Ovary (tissue), 9 donors: ENCODE measurements around the gene DYRK2. TPM values are rescaled to one million over a fixed set of nuclear protein-coding genes. Genes with fewer than 3 reads are reported as not detected.

Source experiments
- DNase-seq, 5 donors: peaks; one replicate each; pipeline ENCODE4 v3.0.0-alpha.2; 2019 to 2020
- H3K27ac ChIP-seq, 2 donors: fragments of 200-600 bp; one replicate each; pipeline versions ENCODE4 v1.5.1 to v1.8.0; 2019 to 2022
- H3K27me3 ChIP-seq: fragments of 200-600 bp; one replicate; pipeline ENCODE4 v1.8.0; 2022
- H3K36me3 ChIP-seq: fragments of 200-600 bp; sonication (generic); one replicate; pipeline ENCODE4 v1.5.1; 2019
- H3K4me1 ChIP-seq: one replicate; pipeline ENCODE4 v1.8.1; 2013; ENCODE audit warnings: mild to moderate bottlenecking, moderate library complexity; ENCODE audit not compliant: insufficient read depth
- H3K4me3 ChIP-seq: fragments of 200-600 bp; sonication (generic); one replicate; pipeline ENCODE4 v1.5.1; 2017
- H3K9me3 ChIP-seq, 2 donors: fragments of 200-600 bp in 1 of 2; sonication (generic) in 1 of 2; one replicate each; pipeline versions ENCODE4 v1.5.1 to v1.8.1; 2013 to 2019; ENCODE audit warnings: mild to moderate bottlenecking in 1 of 2, moderate library complexity in 1 of 2
- CTCF ChIP-seq, 3 donors: fragments of 450-650 bp in 2 of 3; fragments of 200-600 bp in 1 of 3; IDR thresholded peaks; one replicate each; pipeline versions ENCODE4 v1.5.1 to v1.8.0; 2016 to 2022; ENCODE audit warnings: antibody characterized with exemption in 3 of 3, mild to moderate bottlenecking in 1 of 3
- EP300 ChIP-seq: sonication (generic); formaldehyde crosslinking; IDR thresholded peaks from one replicate; pipeline ENCODE4 v1.6.1; 2017; ENCODE audit warnings: antibody characterized with exemption
- POLR2A ChIP-seq: fragments of 450-650 bp; IDR thresholded peaks from one replicate; pipeline ENCODE4 v1.6.1; 2017; ENCODE audit warnings: antibody characterized with exemption, mild to moderate bottlenecking, moderate library complexity
- WGBS, 3 donors: extraction: QIAGEN DNeasy Blood & Tissue Kit in 1 of 3; methylation state at CpG; one replicate each; pipeline versions ENCODE4 v1.1.5 to v1.1.7; 2013 to 2017; 5-methylcytosine and 5-hydroxymethylcytosine counted together
- intact Hi-C, 4 donors: fragments of 100-400 bp; cut with DNase I; formaldehyde crosslinking; loops; one replicate each; pipeline versions ENCODE4 v1.11.0 to v1.15.1; 2022 to 2023
- polyA plus RNA-seq, 2 donors: library from polyadenylated mRNA; stranded (reverse); fragments of 200-250 nt in 1 of 2; fragments of 350-450 nt in 1 of 2; fragmentation: Illumina TruSeq in 1 of 2; extraction: RNeasy Lipid Tissue Mini Kit (QIAGEN cat#74804) in 1 of 2; gene quantifications; one replicate each; pipeline ENCODE4 v1.2.3, GENCODE V29; 2013 to 2014
- total RNA-seq, 7 donors: library from RNA; depleted of rRNA in 2 of 7; stranded (reverse); fragments of >200 nt in 2 of 7; fragmentation: NEBNext Ultra II Directional in 3 of 7; extraction: Animal tissue kit (Norgen Biotek cat#: 25700) in 3 of 7; gene quantifications; one replicate each; pipeline versions ENCODE4 v1.1.0 to v1.2.4, GENCODE V29; 2016 to 2023
- donor health status: DM: no; HTN: no; CAD: no; lungs with moderate emphysema.
- donor health status: DM: no; HTN: no; CAD: no.
- donor health status: Bipolar disorder and iron deficiency.
- donor health status: DM: yes; HTN: yes; CAD: no.
- donor health status: DM: no; HTN: no; CAD: no.
- donor health status: DM: yes; HTN: yes; CAD: no.

Gene DYRK2
- total and polyA plus RNA-seq, 9 donors = 7.4 to 23.6 (median 17.7) TPM

DNA sequence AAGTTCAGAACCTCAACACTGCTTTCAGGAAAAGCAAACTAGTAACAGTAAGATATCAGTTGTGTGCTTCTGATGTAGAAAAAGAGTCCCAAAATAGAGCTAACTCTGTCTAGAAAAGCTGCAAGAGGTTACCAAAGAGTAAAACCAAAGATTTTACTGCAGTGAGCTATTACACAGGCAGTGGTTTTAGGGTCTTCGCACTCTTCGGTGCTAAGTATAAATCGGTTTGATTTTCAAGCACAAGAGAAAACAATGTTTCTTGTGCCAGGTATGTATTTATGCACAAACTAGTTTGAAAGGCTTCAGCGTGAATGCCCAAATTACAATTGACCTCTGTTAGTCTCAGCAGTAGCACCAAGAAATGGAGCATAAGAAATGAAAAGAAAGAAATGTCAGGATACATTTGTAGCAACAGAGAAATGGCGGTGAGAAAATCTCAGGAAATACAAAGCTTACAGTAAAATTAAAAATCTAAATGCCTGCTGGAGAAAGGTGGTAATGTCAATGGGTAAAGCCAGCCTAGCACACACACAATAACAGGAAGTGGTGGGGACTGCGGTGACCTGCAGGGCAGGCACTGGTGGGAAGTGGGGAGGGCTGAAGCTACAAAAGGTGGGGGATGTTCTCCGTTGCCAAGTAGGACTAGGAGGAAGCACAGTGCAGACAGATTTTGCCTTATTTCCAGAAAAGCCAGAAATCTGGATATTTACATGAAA, 18.0 kb upstream of the DYRK2 start:
- Histone ChIP-seq H3K9me3 (no peaks in the 10 kb centered on the region), H3K4me1 (peaks cover 2% of the 10 kb centered on the region), H3K27ac (no peak overlapping the region), H3K27me3 (no peaks in the 10 kb centered on the region), H3K36me3 (no peaks in the 10 kb centered on the region), H3K4me3 (no peak overlapping the region)
- 44 to 49% (median 47%) methylated on average over 7 of the region's 7 CpGs for WGBS, 3 donors
- intact Hi-C loops = no loop called here
- DNase-seq = peak in 4 of 5 donors; percentile 16 to 36 (median 23)
- TF ChIP-seq CTCF (IDR thresholded peaks at IDR 0.05) (no peak), POLR2A (no peak), EP300 (no peak)

DNA sequence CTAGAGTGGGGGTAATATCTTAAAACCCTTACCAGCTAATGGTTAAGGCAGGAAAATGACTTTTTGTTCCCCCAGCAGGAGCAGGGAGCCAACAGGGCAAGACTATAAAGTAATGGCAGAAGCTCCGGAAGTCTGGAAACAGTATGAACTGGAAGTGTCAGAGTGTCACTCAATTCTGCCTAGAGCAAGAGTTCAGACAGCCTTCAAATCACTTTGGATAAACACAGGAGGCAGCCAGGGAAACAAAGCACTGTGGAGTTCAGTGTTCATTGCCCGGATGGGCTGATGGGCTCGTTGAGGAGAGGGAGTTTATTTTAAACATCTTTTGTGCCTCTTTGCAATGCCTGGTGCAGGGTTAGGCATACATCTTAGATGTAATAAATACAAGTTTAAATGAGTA, 16.5 kb upstream of the DYRK2 start:
- Histone ChIP-seq H3K36me3 (no peaks in the 10 kb centered on the region), H3K27ac (no peak overlapping the region), H3K4me3 (no peak overlapping the region), H3K9me3 (no peaks in the 10 kb centered on the region), H3K27me3 (no peaks in the 10 kb centered on the region), H3K4me1 (peaks cover 2% of the 10 kb centered on the region)
- intact Hi-C loops = no loop called here
- 71 to 77% (median 77%) methylated on average over 3 of the region's 3 CpGs for WGBS, 3 donors
- DNase-seq = no peak
- TF ChIP-seq EP300 (no peak), CTCF (IDR thresholded peaks at IDR 0.05) (no peak), POLR2A (no peak)

DNA sequence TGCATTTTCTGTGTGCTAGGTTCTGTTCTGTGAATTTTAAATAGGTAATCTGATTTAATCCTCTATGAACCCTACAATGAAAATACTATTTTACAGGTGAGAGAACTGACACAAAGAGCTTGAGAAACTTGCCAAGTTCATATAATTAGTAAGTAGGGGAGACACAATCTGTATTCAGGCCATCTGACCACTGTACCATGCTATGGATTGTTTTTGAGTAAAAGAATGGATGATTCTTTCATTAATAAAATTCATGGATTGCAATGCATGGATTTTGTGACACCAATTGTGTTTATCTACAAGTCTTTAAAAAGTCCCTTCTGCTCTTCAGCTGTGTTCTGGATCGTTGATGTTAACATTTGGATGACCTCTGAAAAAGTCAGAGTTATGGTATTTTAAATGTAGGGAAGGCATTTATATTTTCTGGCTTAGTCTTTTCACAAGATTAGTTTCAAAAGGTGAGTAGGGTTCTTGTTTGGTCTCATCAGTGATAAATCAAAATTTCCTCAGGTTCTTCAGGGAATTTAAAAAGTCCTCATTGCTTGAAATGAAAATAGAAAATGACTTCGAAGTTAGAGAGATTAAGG, 15.4 kb upstream of the DYRK2 start:
- 64 to 68% (median 68%) methylated on average over 2 of the region's 2 CpGs for whole genome bisulfite sequencing, 3 donors
- TF ChIP-seq POLR2A (no peak), CTCF (IDR thresholded peaks at IDR 0.05) (no peak), EP300 (no peak)

DNA sequence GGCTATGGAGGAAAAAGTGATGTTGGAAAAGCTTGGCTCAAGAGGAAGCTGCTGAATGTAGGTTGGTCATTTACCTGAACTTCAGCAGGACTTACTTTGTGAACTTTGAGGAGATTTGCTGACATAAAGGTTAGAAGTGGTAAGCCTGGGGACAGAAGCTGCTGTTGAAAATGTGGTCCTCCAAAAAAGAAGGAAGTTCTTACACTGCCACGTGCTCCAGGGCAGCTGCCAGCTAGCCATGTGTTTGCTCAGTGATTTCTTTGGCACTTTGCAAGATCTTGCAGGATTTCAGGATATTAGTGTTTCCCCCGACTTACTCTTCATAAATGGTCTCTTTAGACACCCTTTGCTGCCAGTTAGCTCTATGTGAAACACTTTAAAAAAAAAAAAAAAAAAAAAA, 14.8 kb upstream of the DYRK2 start:
- H3K9me3 ChIP-seq = no peaks in the 10 kb centered on the region
- intact Hi-C loops = no loop called here
- TF ChIP-seq EP300 (no peak), CTCF (IDR thresholded peaks at IDR 0.05) (no peak), POLR2A (no peak)
- DNase-seq = no peak
- H3K36me3 ChIP-seq = no peaks in the 10 kb centered on the region
- H3K27me3 ChIP-seq = no peaks in the 10 kb centered on the region
- H3K27ac ChIP-seq = no peak overlapping the region
- WGBS, 3 donors = 67 to 68% (median 67%) methylated on average over 2 of the region's 2 CpGs
- H3K4me3 ChIP-seq = no peak overlapping the region
- peaks cover 2% of the 10 kb centered on the region for H3K4me1 ChIP-seq

More for the DNA sequence above, 15.4 kb upstream of the DYRK2 start:
- no peaks in the 10 kb centered on the region for H3K27me3 ChIP-seq
- H3K4me1 ChIP-seq = peaks cover 2% of the 10 kb centered on the region
- no peak overlapping the region for H3K27ac ChIP-seq
- DNase-seq = no peak
- intact Hi-C loops = no loop called here
- no peak overlapping the region for H3K4me3 ChIP-seq
- no peaks in the 10 kb centered on the region for H3K36me3 ChIP-seq
- no peaks in the 10 kb centered on the region for H3K9me3 ChIP-seq
